HTERT RPE-1 (cell line): ENCODE data around the gene LUZP1.
"Not testable (repeated sequence)": the region's sequence is repeated elsewhere in the genome, so short reads cannot be mapped to it uniquely, and the experiment has no call there.

ENCODE experiments used
- in situ Hi-C: fragments of 300-500 bp; cut with MboI; formaldehyde crosslinking; loops from 4 replicates; pipeline ENCODE4 v1.14.3; 2020; ENCODE audit warnings: low sequenced_read_pairs

LUZP1 gene

GRCh38 chr1:23188936-23189452, 20.3 kb upstream of the LUZP1 start:
- in situ Hi-C loops, result not testable (repeated sequence)

- in situ Hi-C loops, result no loop called here
Measured at GRCh38 chr1:23188434-23188884, 19.8 kb upstream of the LUZP1 start.

- in situ Hi-C loops, result no loop called here
Measured at GRCh38 chr1:23187637-23188036, 19.0 kb upstream of the LUZP1 start.

- in situ Hi-C loops, result no loop called here
Measured at GRCh38 chr1:23185381-23185780, 16.7 kb upstream of the LUZP1 start.

GRCh38 chr1:23184212-23184934, 15.7 kb upstream of the LUZP1 start:
- in situ Hi-C loops, result no loop called here

GRCh38 chr1:23179862-23180261, 11.2 kb upstream of the LUZP1 start:
- in situ Hi-C loops, result no loop called here

- in situ Hi-C loops, result no loop called here
Measured at GRCh38 chr1:23178950-23179349, 10.3 kb upstream of the LUZP1 start.

- in situ Hi-C loops, result no loop called here
Measured at GRCh38 chr1:23178414-23178813, 9.8 kb upstream of the LUZP1 start.

GRCh38 chr1:23177438-23178380, 9.1 kb upstream of the LUZP1 start:
- in situ Hi-C loops, result no loop called here

GRCh38 chr1:23177031-23177430, 8.4 kb upstream of the LUZP1 start:
- in situ Hi-C loops, result no loop called here

GRCh38 chr1:23174426-23175110, 5.9 kb upstream of the LUZP1 start:
- in situ Hi-C loops, result no loop called here

- in situ Hi-C loops, result no loop called here
Measured at GRCh38 chr1:23171181-23171755, 2.6 kb upstream of the LUZP1 start.

- in situ Hi-C loops, result no loop called here
Measured at GRCh38 chr1:23169727-23170335, 1.2 kb upstream of the LUZP1 start.

- in situ Hi-C loops, result no loop called here
Measured at GRCh38 chr1:23169195-23169575, 529 bp upstream of the LUZP1 start.

- in situ Hi-C loops, result no loop called here
Measured at GRCh38 chr1:23168079-23168444, 594 bp downstream of the LUZP1 start.

- in situ Hi-C loops, result no loop called here
Measured at GRCh38 chr1:23167353-23168078, 1.1 kb downstream of the LUZP1 start.

GRCh38 chr1:23166854-23167253, 1.8 kb downstream of the LUZP1 start:
- in situ Hi-C loops, result no loop called here

- in situ Hi-C loops, result no loop called here
Measured at GRCh38 chr1:23163395-23163794, 5.3 kb downstream of the LUZP1 start.

- in situ Hi-C loops, result no loop called here
Measured at GRCh38 chr1:23159963-23160877, 8.4 kb downstream of the LUZP1 start.
